Fibroblast of pulmonary artery (primary cell): Measurements from ENCODE around the gene SELPLG.
"Not testable (repeated sequence)": the region's sequence is repeated elsewhere in the genome, so short reads cannot be mapped to it uniquely, and the experiment has no call there.

Experiments
- DNase-seq: peaks from one replicate; pipeline ENCODE4 v3.0.0-alpha.2; 2010; ENCODE audit warnings: low read depth
- H3K4me3 ChIP-seq: replicated peaks from 2 replicates; pipeline ENCODE4 v1.5.1; 2011; ENCODE audit warnings: low read depth, mild to moderate bottlenecking, control low read depth, low read length, moderate library complexity
- TF ChIP-seq, protein P1 (sequence below): IDR thresholded peaks from 2 replicates; pipeline ENCODE4 v1.5.1; 2011; ENCODE audit warnings: mild to moderate bottlenecking, control low read depth, low read length, inconsistent platforms; ENCODE audit errors: missing control alignments

The SELPLG gene

DNA sequence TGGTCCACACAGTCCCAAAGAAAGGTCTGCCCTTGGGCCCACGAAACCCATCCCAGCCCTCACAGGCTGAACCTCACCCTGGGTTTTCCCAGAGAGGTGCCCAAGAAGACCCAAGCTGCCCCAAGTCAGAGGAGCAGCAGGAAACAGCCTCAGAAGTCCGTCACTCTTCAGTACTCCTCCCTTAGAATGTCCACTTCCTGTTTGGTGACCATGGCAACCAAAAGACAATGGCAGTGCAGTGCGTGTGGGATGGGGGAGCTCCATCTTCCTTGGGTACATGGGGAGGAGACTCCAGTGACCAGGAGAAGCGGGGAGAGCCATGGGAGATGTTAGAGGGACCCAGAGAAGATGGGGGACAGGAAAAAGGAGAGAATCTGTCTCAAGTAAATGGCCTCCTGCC lies 11.3 kb downstream of the SELPLG start:
- DNase-seq = peak; percentile 91
- TF ChIP-seq, protein P1, sequence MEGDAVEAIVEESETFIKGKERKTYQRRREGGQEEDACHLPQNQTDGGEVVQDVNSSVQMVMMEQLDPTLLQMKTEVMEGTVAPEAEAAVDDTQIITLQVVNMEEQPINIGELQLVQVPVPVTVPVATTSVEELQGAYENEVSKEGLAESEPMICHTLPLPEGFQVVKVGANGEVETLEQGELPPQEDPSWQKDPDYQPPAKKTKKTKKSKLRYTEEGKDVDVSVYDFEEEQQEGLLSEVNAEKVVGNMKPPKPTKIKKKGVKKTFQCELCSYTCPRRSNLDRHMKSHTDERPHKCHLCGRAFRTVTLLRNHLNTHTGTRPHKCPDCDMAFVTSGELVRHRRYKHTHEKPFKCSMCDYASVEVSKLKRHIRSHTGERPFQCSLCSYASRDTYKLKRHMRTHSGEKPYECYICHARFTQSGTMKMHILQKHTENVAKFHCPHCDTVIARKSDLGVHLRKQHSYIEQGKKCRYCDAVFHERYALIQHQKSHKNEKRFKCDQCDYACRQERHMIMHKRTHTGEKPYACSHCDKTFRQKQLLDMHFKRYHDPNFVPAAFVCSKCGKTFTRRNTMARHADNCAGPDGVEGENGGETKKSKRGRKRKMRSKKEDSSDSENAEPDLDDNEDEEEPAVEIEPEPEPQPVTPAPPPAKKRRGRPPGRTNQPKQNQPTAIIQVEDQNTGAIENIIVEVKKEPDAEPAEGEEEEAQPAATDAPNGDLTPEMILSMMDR = no peak
- no peak overlapping the region for H3K4me3 ChIP-seq

DNA sequence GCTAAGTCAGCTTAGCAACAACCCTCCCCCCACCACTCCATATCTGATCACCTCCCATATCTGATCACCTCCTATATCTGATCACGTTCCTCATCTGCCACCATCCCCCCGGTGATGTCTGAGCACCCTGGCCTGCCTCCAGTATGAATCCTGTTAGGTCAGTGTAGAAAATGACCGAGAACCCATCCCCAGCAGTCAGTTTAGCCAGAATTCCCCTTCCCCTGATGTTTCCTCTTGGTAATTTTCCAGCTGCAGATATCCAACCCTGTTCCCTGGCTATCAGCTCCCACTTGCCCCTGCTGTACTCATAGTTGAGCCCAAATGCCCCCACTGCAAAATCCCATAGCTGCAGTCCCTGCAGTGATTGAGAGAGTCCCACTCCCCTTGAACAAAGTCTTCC lies 12.5 kb downstream of the SELPLG start:
- no peak for DNase-seq
- no peak overlapping the region for H3K4me3 ChIP-seq
- TF ChIP-seq, protein P1 = no peak

DNA sequence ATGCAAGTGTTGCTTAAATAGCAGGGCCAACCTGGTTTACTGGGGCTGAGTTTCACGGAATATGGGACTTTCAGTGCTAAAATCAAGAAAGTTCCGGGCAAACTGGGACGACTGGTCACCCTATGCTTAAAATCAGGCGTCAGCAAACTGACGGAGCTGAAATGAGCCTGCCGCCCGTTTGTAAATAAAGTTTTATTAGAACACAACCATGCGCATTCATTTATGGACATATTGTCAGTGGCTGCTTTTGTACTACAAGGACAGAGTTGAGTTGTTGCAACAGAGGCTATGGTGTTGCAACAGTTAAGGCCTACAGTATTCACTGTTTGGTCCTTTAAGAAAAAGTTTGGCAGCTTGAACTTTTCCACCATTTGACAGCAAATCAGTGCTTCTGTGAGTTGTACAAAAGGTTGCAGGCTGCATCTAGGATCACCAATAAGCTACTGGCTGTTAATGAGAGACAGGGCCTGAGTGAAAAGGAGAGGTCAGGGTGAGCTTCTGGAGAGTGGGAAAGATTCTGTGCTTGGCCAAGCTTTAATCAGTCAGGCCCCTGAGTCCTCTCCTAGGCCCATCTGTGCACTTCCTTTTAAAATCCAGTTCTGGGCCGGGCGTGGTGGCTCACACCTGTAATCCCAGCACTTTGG lies 13.3 kb downstream of the SELPLG start:
- DNase-seq = peak; percentile 92
- TF ChIP-seq, protein P1 = no peak
- H3K4me3 ChIP-seq = no peak overlapping the region

DNA sequence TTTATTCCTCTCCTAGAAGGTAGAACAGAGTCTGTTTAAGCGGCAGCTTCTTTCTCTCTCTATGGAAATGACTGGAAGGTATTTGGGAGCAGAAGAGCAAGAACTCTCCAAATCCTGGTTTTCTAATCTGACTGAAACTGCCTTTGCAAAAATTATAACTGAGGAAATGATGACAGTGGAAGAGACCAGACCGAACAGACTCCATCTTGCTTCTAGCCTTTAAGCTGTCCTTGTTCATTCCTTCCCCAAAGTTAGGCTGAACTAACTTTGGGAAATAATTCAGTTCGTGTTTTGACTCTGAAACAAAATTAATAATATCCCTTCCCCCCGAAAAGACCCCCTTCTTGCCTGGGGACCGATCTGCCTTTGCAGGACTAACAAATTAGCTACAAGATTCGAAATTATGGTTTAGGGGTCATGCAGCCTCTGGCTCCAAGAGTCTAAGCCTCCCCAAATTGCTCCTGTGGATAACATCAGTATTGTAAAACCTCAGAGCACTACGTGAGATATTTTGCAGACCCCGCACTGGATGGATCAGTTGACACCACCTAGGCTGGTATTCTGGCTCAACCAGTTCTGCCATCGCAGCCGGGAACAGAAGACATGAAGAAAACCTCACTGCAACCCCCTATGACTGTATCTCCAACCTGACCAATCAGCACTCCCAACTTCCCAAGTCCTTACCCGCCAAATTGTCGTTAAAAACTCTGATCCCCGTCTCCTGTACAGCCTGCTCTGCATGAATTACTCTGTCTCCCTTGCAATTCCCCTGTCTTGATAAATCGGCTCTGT lies 14.1 kb downstream of the SELPLG start:
- H3K4me3 ChIP-seq = no peak overlapping the region
- no peak for DNase-seq
- TF ChIP-seq, protein P1 = no peak

DNA sequence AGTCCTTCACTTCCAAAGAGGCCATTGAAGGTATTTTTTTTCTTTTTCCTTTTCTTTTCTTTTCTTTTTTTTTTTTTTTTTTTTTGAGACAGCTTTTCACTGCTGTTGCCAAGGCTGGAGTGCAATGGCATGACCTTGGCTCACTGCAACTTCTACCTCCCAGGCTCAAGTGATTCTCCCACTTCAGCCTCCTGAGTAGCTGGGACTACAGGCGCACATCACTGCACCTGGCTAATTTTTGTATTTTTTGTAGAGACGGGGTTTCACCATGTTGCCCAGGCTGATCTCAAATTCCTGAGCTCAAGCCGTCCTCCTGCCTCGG lies 14.8 kb downstream of the SELPLG start:
- H3K4me3 ChIP-seq, DNase-seq: not testable (repeated sequence)

DNA sequence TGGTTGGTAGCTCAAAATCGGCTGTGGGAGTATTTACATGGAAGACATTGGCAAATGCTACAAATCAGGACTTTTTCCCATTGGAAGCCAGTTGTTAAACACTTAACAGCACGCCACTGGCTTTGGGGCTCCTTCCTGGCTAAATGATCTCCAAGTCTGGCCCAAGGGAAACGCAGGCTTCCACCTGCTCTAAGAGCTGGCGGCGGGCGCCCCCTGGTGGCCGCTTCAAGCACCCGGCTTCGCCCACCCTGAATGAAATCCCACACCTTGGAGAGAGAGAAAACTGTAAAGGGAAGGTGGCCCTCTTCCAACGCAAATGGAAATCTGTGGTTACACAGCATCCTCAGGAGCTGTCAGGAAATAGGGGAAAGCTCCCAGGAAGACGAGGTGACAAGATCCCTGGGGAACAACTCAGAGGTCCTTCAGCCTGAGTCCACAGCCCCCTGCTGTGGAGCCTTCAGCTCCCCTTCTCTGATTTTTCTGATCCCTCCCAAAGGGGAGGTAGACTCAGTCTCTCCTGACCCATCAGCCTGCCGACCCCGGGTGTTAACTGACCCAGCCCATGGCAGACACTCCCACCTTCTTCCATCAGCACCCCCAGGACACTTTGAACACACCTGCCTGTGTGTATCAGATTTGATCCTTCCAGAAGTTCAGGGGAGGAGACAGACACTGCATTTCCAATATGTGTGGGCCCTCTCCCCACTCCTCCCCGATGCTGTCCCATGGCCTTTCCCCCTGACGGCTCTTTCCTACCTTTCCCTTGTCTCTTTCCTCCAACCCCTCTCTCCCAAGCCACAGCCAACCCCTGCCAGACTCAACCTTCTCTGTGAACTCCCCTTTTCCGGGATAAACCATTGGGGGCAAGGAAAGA lies 15.4 kb downstream of the SELPLG start:
- TF ChIP-seq, protein P1 = peak; percentile 90

More for the DNA sequence above, 15.4 kb downstream of the SELPLG start:
- no peak overlapping the region for H3K4me3 ChIP-seq
- peak; percentile 87 for DNase-seq
